HG03135 (cell line): ENCODE results near the gene RTN4R.
"Not testable (repeated sequence)": the region's sequence is repeated elsewhere in the genome, so short reads cannot be mapped to it uniquely, and the experiment has no call there.

Experiments used
- ATAC-seq: cut with Tn5 transposase; IDR thresholded peaks from one replicate; pipeline ENCODE4 v1.9.1; 2021; ENCODE audit warnings: mild to moderate bottlenecking, moderate library complexity; ENCODE audit not compliant: unreplicated experiment

RTN4R gene

DNA sequence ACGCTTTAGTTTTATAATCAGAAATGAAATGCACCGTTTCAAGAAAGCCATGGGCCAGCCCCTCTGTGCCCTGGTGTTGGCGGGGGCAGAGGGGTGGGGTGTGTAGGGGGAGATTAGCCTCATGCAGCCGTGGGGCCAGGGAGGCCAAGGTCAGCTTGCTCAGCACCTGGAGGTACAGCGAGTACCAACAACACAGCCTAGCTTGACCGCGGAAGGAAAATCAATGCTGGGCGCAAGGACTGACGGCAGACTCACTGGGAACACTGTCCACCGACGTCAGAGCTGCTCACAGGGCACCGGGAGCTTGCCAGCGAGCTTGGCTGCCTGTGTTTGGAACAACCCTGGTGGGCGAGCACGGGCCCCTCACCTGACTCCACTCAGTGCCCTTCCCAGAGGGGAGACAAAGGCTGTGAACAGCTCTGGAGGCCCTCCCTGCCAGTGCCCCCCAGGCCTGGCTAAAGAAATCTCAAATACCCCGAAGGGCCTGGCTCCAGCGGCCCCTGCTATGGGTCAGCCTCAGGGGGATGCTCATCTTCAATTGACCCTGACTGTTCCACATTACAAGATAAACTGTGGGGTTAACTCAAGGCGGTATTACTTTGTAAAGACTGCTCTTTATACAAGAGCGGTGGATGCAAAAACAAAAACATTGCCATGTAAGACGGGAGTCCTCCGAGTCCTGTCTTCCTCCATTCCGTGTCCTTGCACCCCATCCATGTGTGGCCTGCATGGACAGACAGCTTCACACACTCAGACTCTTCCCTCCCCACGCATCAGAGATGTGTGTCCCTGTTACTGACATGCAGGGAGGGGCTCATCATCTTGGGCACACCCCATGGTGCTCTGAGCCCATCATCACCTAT lies 21.3 kb upstream of the RTN4R start:
- not testable (repeated sequence) for ATAC-seq

DNA sequence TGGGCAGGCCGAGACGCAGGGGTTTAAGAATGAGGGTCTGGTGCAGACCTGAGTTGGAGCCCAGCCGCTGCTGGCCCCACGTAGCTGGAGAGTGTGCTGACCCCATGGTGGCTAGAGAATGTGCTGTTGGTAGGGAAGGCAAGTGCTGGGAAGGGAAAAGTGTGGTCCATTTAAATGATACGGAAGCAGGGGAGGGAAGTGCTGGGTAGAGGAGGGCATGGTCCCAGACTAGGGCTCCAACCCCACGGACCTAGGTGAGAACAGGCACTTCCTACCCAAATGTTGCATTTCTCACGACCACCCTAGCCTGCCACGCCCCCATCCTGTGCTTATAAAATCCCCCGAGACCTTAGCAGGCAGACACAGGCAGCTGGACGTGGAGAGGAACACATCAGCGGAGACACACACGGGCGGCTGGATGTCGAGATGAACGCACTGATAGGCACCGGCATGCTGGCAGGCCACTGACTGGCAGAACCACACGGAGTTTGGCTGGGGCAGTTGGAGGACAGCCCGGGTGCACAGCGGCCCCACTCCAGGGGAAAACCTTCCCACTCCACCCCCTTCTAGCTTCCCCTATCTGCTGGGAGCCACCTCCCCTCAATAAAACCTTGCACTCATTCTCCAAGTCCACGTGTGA lies 18.8 kb upstream of the RTN4R start:
- not testable (repeated sequence) for ATAC-seq

DNA sequence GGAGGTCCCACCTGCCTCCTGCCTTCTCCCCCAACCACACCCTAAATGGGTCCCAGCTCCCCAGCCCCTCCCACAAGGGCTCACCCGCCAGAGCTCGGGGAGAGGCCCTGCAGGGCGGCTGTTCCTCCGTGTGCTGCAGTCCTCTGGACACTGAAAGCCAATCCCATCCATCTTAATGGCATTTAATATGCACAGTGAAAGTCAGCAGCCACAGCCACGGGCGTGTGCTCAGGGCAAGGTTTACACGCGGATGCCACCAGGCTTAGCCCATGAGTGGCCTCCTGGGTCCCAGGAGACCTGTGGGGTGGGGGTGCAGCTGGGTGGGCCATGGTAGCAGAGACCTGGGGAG lies 18.2 kb upstream of the RTN4R start:
- ATAC-seq: not testable (repeated sequence)

- ATAC-seq: not testable (repeated sequence)
Observed at GRCh38 chr22:20285473-20286311, 17.6 kb upstream of the RTN4R start.

GRCh38 chr22:20284471-20285086 lies 16.5 kb upstream of the RTN4R start:
- no peak for ATAC-seq

DNA sequence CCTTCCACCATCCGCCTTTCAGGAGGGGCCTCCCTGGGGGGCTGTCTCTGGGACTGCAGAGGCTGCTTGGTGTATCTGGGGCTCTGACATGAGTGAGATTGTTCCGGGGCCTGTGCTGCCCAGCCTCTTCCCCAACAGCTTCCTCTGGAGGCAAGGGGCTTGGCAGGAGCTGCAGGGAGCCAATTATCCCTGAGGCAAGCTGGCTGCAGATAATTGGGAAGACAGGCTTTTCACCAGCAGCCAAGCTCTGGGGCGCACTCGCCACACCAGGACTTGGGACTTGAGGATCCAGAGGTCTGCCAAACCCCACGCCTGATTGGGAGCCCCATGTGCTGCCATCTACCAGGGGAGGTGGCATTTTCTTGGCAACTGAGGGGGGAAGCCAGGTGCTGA lies 15.6 kb upstream of the RTN4R start:
- ATAC-seq: no peak

- no peak for ATAC-seq
Observed at GRCh38 chr22:20282901-20283673, 15.0 kb upstream of the RTN4R start.

- ATAC-seq: no peak
Observed at GRCh38 chr22:20281891-20282290, 13.8 kb upstream of the RTN4R start.

DNA sequence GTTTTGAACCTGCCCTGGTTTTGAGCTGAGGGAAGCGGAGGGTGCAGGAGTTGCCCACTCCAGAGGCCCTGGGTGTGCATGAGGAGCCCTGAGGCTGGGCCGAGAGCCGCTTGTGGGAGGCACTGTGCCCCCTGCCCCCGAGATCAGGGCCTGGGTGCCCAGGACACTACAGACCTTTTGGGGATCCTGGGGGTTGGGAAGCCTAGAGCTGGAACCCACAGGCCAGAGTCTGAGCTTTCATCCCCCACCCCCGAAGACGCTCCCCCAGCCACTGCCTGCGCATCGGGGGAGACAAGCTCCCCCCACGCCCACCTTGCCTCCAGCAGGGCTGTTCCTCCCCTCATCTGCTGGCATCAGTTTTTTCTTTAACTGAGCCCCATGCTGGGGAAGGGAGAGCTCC lies 13.4 kb upstream of the RTN4R start:
- not testable (repeated sequence) for ATAC-seq

DNA sequence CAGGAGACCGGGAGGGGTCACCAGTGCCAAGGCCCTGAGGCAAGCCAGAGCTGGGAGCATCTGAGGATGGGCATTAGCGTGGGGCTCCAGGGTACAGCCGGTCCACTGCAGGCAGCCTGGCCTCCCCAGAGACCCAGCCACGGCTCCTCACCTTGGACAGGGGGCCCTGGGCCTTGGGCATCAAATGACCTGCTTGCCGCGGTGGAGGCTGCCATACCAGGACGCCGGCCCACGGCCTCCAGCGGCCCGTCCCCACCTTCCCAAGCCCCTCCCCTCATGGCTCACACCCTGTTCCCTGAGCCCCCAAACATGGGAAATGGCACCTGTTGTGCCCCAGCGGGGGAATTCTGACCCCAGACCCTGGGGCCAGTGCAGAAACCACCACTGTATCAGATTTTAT lies 12.7 kb upstream of the RTN4R start:
- no peak for ATAC-seq

DNA sequence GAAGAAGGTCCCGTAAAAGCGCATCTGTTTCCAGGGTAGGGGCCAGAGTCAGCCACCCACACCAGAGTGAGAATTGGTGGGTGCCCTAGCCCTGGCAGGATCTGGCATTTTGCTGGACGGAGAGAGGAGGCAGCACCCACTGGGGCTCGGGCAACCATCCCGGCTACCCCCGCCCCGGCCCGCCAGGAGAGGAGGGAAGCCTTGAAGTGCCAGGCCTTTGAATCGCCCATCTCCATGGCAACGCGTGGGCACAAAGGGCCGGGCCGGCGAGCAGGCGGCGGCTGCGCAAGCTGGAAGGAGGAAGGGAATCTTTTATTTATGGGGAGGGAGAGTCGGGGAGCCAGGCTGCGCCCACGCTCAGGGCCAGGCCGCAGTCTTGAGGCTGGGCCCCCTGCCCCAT lies 12.0 kb upstream of the RTN4R start:
- not testable (repeated sequence) for ATAC-seq

- no peak for ATAC-seq
Observed at GRCh38 chr22:20279662-20280134, 11.6 kb upstream of the RTN4R start.

DNA sequence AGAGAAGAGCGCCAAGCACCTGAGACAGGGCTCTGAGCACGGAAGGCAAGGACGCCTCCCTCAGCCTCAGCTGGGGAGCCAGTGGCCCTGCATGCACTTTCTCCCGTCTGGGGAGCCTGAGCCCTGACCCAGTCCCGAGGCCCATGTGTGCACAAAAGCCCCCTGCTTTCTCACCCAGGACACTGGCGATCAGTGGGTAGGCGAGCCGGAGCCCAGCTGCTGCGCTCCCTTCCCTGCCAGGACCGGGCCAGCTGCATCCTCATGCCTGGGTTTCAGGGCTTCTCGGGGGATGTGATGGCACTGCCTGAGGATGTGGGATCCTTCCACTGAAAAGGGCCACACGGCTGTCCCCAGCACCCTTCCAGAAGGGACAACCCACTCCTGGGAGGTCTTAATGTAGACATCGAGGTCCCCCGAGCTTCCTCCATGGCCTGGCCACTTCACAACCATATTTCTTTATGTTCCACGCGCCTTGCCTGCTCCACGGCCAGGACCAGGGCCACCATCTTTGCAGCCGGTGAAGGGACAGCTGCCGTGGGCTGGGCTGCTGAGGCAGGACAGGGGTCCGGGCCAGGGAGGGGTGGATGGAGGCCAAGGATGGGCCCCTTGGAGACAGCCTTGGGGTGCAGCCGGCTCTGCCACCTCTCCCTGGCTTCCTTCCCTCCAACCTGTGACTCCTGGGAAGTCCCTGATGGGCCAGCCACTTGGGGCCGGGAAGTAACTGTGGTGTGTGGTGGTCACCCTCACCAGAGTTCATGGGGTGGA lies 10.8 kb upstream of the RTN4R start:
- ATAC-seq: not testable (repeated sequence)

- not testable (repeated sequence) for ATAC-seq
Observed at GRCh38 chr22:20277936-20278635, 10.0 kb upstream of the RTN4R start.

DNA sequence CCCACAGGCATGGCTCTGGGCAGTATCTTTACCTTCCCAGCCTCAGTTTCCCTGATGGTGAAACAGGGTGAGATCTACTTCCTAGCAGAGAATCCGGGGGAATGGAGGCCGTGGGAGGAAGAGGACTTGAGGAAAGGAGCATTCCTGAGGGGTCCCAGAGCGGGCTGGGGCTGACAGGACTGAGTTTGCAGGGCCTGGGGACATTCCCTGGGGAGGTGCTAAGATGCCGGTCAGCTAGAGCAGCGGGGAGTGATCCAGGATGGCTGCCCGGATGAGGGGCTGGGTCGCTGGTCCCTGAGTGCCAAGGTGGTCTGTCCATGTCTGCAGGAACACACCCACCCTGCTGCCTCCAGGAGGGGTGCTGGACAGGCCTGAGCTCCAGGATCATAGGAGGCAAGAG lies 8.3 kb upstream of the RTN4R start:
- ATAC-seq: no peak

DNA sequence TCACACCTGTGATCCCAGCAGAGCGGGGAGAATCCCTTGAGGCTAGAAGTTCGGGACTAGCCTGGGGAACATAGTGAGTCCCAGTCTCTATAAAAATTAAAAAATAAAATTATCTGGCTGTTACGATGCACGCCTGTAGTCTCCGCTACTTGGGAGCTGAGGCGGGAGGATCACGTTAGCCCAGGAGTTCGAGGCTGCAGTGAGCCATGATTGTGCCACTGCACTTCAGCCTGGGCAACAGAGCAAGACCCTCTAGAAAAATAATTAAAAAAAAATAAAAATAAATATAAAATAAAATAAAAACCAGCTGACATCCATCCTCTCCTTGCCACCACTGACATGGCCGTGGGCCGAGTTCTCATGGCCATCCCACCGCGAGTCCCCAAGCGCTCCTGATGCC lies 7.7 kb upstream of the RTN4R start:
- ATAC-seq: no peak

DNA sequence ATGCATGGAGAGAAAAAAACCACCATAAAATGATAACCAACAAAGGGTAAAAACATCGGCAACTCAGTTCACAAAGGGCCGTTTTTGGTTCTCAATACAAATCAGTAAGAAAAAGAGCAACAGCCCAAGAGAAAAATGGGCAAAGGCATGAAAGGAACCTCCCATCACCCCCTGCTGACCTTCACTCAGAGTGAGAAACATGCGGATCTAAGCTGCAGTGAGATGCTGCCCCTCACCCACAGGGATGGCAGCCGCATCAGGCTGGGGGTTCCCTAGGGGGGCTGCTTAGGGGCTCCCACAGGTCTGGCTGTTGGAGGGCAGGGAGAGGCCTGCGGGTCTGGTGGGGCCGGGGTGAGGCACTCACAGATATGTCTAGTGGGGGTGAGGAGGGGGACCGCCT lies 7.2 kb upstream of the RTN4R start:
- not testable (repeated sequence) for ATAC-seq

- ATAC-seq: not testable (repeated sequence)
Observed at GRCh38 chr22:20274374-20274773, 6.3 kb upstream of the RTN4R start.

DNA sequence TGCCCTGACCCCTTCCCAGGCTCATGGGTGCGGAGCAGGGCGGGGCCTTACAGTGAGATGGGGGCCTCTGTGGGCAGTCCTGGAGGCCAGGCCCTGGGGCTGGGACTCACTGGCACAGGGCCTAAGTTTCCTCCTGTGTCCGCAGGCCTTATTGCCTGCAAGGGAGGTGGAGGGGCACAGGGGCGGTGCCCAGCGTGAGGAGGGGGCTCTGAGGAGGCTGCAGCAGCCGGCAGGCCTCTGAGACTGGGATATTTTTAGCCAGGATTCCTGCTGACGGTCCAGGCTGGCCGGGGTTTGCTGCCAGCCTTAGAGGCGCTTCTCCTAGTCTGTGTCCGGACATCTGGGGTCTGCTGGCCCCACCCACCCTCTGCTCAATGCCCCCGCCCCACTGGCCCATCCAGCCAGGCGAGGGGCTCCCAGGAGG lies 5.7 kb upstream of the RTN4R start:
- no peak for ATAC-seq
